ENCODE data around the gene LAMC2. TPM values are rescaled to one million over a fixed set of nuclear protein-coding genes. Genes with fewer than 3 reads are reported as not detected.

The LAMC2 gene
- total and polyA plus RNA-seq, 2 of the 8 experiments (the other 6 are each of a cell fraction or from before 2014, with no cell fraction given): 4.6 to 12.9 TPM

GRCh38 chr1:183285746-183286145 lies 99.7 kb downstream of the LAMC2 start:
- Histone ChIP-seq H2AK5ac (ENCODE audit: low read depth, low read length) (no peak overlapping the region), H3K27ac (ENCODE audit: low read depth, low read length) (no peak overlapping the region), H4K91ac (replicated peaks; ENCODE audit: insufficient read length, low read length) (no peak overlapping the region), H2BK12ac (ENCODE audit: low read depth, low read length) (no peak overlapping the region), H2BK15ac (ENCODE audit: low read length) (no peak overlapping the region), H2BK5ac (ENCODE audit: low read depth, low read length) (no peak overlapping the region), H3K4me3 (ENCODE audit: extremely low read depth in 1 of 4, insufficient read depth in 2 of 4, low read depth in 3 of 4, low read length in 4 of 4) (no peak overlapping the region), H2AFZ (ENCODE audit: low read length) (no peak overlapping the region), H3K79me1 (ENCODE audit: low read depth, low read length) (no peaks in the 10 kb centered on the region), H4K20me1 (replicated peaks in 1 of 2; ENCODE audit: control insufficient read depth in 1 of 2, insufficient read depth in 2 of 2, low read length in 2 of 2) (no peaks in the 10 kb centered on the region), H3K56ac (replicated peaks; ENCODE audit: insufficient read length, low read depth, low read length) (no peak overlapping the region), H3K23me2 (ENCODE audit: low read depth, low read length) (no peaks in the 10 kb centered on the region), H3K18ac (ENCODE audit: extremely low read depth, low read length) (no peak overlapping the region), H3K4ac (replicated peaks; ENCODE audit: insufficient read length, low read depth, low read length) (no peak overlapping the region), H3K9ac (replicated peaks in 1 of 4; ENCODE audit: extremely low read depth in 1 of 4, low read depth in 3 of 4, low read length in 3 of 4) (no peak overlapping the region), H2BK120ac (replicated peaks; ENCODE audit: low read depth, low read length) (no peak overlapping the region), H4K5ac (ENCODE audit: insufficient read length, low read depth, low read length) (no peak overlapping the region), H2BK20ac (ENCODE audit: low read length) (no peak overlapping the region), H3K4me2 (ENCODE audit: insufficient read depth in 1 of 2, low read depth in 2 of 2, low read length in 2 of 2) (no peak overlapping the region), H3K27me3 (replicated peaks in 1 of 4; ENCODE audit: control insufficient read depth in 3 of 4, extremely low read depth in 1 of 4, insufficient read depth in 3 of 4, low read length in 3 of 4) (no peaks in the 10 kb centered on the region), H4K8ac (ENCODE audit: extremely low read depth, insufficient read depth, low read length) (no peak overlapping the region), H3K14ac (ENCODE audit: insufficient read length) (no peak overlapping the region), H3K9me3 (ENCODE audit: insufficient read depth in 2 of 2, low read depth in 1 of 2, low read length in 1 of 2) (no peaks in the 10 kb centered on the region), H3K4me1 (replicated peaks in 1 of 4; ENCODE audit: control insufficient read depth in 3 of 4, insufficient read depth in 4 of 4, low read length in 3 of 4) (peaks cover 0 to 7% (median 4%) of the 10 kb centered on the region in 4 experiments; a peak in 4 of 7 replicates), H3K23ac (ENCODE audit: insufficient read length) (no peak overlapping the region), H3K36me3 (ENCODE audit: control insufficient read depth in 2 of 4, insufficient read depth in 4 of 4, low read length in 3 of 4) (no peaks in the 10 kb centered on the region), H3K79me2 (ENCODE audit: control insufficient read depth in 1 of 2, insufficient read depth in 2 of 2, low read length in 2 of 2) (no peaks in the 10 kb centered on the region)
- FAIRE-seq: no peak
- DNase-seq (ENCODE audit: low read depth in 1 of 2, low spot score in 2 of 2): no peak
- CTCF ChIA-PET (ENCODE audit: partially characterized antibody): interaction anchor here (0.8 to 1.3 kb wide), 4 partner anchors 13 to 323 kb away, joined by 3 read pairs; no protein-coding TSS in a partner anchor
- POLR2A ChIA-PET (ENCODE audit: partially characterized antibody): no interaction called here
- WGBS, 2 experiments (ENCODE audit: extremely low coverage in 1 of 2, insufficient coverage in 1 of 2, insufficient read length in 1 of 2, insufficient replicate concordance in 2 of 2, low coverage in 1 of 2, low lambda C conversion rate in 2 of 2, missing lambda C conversion rate in 1 of 2): 44% methylated on average over 4 of the region's 4 CpGs; no CpG with 5 or more reads in 1 of the 2 experiments
- TF ChIP-seq HDAC6 (IDR thresholded peaks at IDR 0.05; ENCODE audit: low read depth, low read length) (no peak), CHD2 (IDR thresholded peaks at IDR 0.05; ENCODE audit: low read length) (no peak), CEBPB (IDR thresholded peaks at IDR 0.05; ENCODE audit: low read depth, low read length) (no peak), KDM4A (IDR thresholded peaks at IDR 0.05; ENCODE audit: low read depth, low read length, severe bottlenecking) (no peak), BRCA1 (IDR thresholded peaks at IDR 0.05; ENCODE audit: low read depth, low read length) (no peak), SP1 (IDR thresholded peaks at IDR 0.05; ENCODE audit: low read depth, low read length) (no peak), NANOG (IDR thresholded peaks at IDR 0.05; ENCODE audit: insufficient read depth, low read depth, low read length, poor library complexity, severe bottlenecking) (no peak), YY1 (IDR thresholded peaks at IDR 0.05; ENCODE audit: low read depth, low read length) (no peak), SP2 (IDR thresholded peaks at IDR 0.05; ENCODE audit: low read length) (no peak)
- TF ChIP-seq, protein P1, sequence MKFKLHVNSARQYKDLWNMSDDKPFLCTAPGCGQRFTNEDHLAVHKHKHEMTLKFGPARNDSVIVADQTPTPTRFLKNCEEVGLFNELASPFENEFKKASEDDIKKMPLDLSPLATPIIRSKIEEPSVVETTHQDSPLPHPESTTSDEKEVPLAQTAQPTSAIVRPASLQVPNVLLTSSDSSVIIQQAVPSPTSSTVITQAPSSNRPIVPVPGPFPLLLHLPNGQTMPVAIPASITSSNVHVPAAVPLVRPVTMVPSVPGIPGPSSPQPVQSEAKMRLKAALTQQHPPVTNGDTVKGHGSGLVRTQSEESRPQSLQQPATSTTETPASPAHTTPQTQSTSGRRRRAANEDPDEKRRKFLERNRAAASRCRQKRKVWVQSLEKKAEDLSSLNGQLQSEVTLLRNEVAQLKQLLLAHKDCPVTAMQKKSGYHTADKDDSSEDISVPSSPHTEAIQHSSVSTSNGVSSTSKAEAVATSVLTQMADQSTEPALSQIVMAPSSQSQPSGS (IDR thresholded peaks at IDR 0.05; ENCODE audit: low read length): no peak
- TF ChIP-seq, protein P2, sequence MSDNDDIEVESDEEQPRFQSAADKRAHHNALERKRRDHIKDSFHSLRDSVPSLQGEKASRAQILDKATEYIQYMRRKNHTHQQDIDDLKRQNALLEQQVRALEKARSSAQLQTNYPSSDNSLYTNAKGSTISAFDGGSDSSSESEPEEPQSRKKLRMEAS (IDR thresholded peaks at IDR 0.05): no peak
- TF ChIP-seq, protein P3, sequence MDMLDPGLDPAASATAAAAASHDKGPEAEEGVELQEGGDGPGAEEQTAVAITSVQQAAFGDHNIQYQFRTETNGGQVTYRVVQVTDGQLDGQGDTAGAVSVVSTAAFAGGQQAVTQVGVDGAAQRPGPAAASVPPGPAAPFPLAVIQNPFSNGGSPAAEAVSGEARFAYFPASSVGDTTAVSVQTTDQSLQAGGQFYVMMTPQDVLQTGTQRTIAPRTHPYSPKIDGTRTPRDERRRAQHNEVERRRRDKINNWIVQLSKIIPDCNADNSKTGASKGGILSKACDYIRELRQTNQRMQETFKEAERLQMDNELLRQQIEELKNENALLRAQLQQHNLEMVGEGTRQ (IDR thresholded peaks at IDR 0.05; ENCODE audit: low read length): no peak
